A549 (cell line): ENCODE data around the gene DUSP2. TPM values are rescaled to one million over a fixed set of nuclear protein-coding genes. Genes with fewer than 3 reads are reported as not detected.

ENCODE experiments used
- ATAC-seq, 2 experiments: fragments of 200-7000 bp in 1 of 2; fragments of >200 bp in 1 of 2; cut with Nextera tagmentation in 1 of 2; cut with Tn5 transposase in 1 of 2; 3 replicates each; pipeline versions ENCODE4 v1.8.0 to v1.9.1; 2018 to 2020; ENCODE audit warnings: mild to moderate bottlenecking in 1 of 2, moderate library complexity in 1 of 2
- CTCF ChIA-PET: fragments of 300-600 bp; sonication (Branson Sonifier 250); formaldehyde crosslinking; extraction: SDS; loops from one replicate; lab custom pipeline; 2021; ENCODE audit warnings: antibody characterized with exemption, inconsistent platforms; lab: Yijun Ruan, JAX
- POLR2A ChIA-PET: fragments of 350-600 bp; formaldehyde crosslinking; extraction: SDS; loops from one replicate; lab custom pipeline; 2021; ENCODE audit warnings: antibody characterized with exemption, inconsistent platforms; lab: Yijun Ruan, JAX
- DNase-seq, 2 experiments: peaks; one replicate each; pipeline versions ENCODE4 v3.0.0 to v3.0.0-alpha.2; 2011 to 2016; ENCODE audit warnings: low read depth in 1 of 2, low spot score in 1 of 2
- FAIRE-seq: peaks from 2 replicates; lab custom pipeline; 2011; peaks lifted over from hg19 to GRCh38; lab: Jason Lieb, UNC
- H3K27ac ChIP-seq, 2 experiments: fragments of >200 bp; sonication (Bioruptor Twin); formaldehyde crosslinking; 3 replicates each; pipeline ENCODE4 v1.5.1; 2016 to 2017
- H3K4me1 ChIP-seq: fragments of >200 bp; sonication (Bioruptor Twin); formaldehyde crosslinking; 3 replicates; pipeline ENCODE4 v1.6.1; 2016
- H3K4me2 ChIP-seq: fragments of >200 bp; sonication (Bioruptor Twin); formaldehyde crosslinking; 3 replicates; pipeline ENCODE4 v1.6.1; 2016
- H3K4me3 ChIP-seq: fragments of >200 bp; sonication (Bioruptor Twin); formaldehyde crosslinking; 3 replicates; pipeline ENCODE4 v1.5.1; 2016
- H3K9me3 ChIP-seq: fragments of >200 bp; sonication (Bioruptor Twin); formaldehyde crosslinking; 3 replicates; pipeline ENCODE4 v1.6.1; 2016
- CBX8 ChIP-seq: fragments of 200-600 bp; sonication (generic); IDR thresholded peaks from 2 replicates; pipeline ENCODE4 v1.6.1; 2016
- CHD4 ChIP-seq: fragments of 200-600 bp; sonication (generic); IDR thresholded peaks from 2 replicates; pipeline ENCODE4 v1.6.1; 2016; ENCODE audit warnings: antibody characterized with exemption, mild to moderate bottlenecking, borderline replicate concordance
- E2F6 ChIP-seq: IDR thresholded peaks from 2 replicates; pipeline ENCODE4 v1.6.1; 2012; ENCODE audit warnings: low read depth, borderline replicate concordance
- EHF ChIP-seq: fragments of 250-450 bp; sonication (Bioruptor Pico); IDR thresholded peaks from 2 replicates; pipeline ENCODE4 v1.5.0; 2020; ENCODE audit warnings: mild to moderate bottlenecking
- EHMT2 ChIP-seq: fragments of 200-600 bp; sonication (generic); IDR thresholded peaks from 2 replicates; pipeline ENCODE4 v1.6.1; 2016; ENCODE audit warnings: antibody characterized with exemption, low read depth, mild to moderate bottlenecking, moderate library complexity
- EP300 ChIP-seq, 2 experiments: fragments of >200 bp; sonication (Bioruptor Twin); formaldehyde crosslinking; IDR thresholded peaks; 2 replicates in 1 of 2; 3 replicates in 1 of 2; pipeline ENCODE4 v1.6.1; 2016 to 2017
- FOSB ChIP-seq: fragments of 250-450 bp; sonication (Bioruptor Pico); IDR thresholded peaks from 2 replicates; pipeline ENCODE4 v1.5.0; 2020; ENCODE audit warnings: mild to moderate bottlenecking, moderate library complexity
- GATA3 ChIP-seq: IDR thresholded peaks from 2 replicates; pipeline ENCODE4 v1.6.1; 2012; ENCODE audit warnings: borderline replicate concordance
- HDAC2 ChIP-seq: fragments of 200-600 bp; sonication (generic); IDR thresholded peaks from 2 replicates; pipeline ENCODE4 v1.6.1; 2016
- HEYL ChIP-seq: fragments of 250-450 bp; sonication (Bioruptor Pico); IDR thresholded peaks from 2 replicates; pipeline ENCODE4 v1.8.0; 2021; ENCODE audit warnings: mild to moderate bottlenecking, moderate library complexity
- HOXA7 ChIP-seq: fragments of 250-450 bp; sonication (Bioruptor Pico); IDR thresholded peaks from 2 replicates; pipeline ENCODE4 v1.5.0; 2020; ENCODE audit warnings: mild to moderate bottlenecking, moderate library complexity
- HOXB13 ChIP-seq: fragments of 250-450 bp; sonication (Bioruptor Pico); IDR thresholded peaks from 2 replicates; pipeline ENCODE4 v1.5.0; 2020; ENCODE audit warnings: low read depth, mild to moderate bottlenecking, moderate library complexity
- JUNB ChIP-seq: fragments of >200 bp; sonication (Bioruptor Twin); formaldehyde crosslinking; IDR thresholded peaks from 2 replicates; pipeline ENCODE4 v1.6.1; 2016
- MYC ChIP-seq: IDR thresholded peaks from 2 replicates; pipeline ENCODE4 v1.6.1; 2012; ENCODE audit warnings: mild to moderate bottlenecking, inconsistent platforms, low read length, improper control_type of control experiment, borderline replicate concordance
- PHF8 ChIP-seq: fragments of 200-600 bp; sonication (generic); IDR thresholded peaks from 2 replicates; pipeline ENCODE4 v1.6.1; 2016; ENCODE audit warnings: low read depth, mild to moderate bottlenecking, antibody characterized with exemption, moderate library complexity, borderline replicate concordance
- POLR2AphosphoS2 ChIP-seq: conservative IDR thresholded peaks from 2 replicates; pipeline ENCODE4 v1.6.1; 2012; ENCODE audit warnings: low read length, improper control_type of control experiment, inconsistent platforms
- RAD21 ChIP-seq, 2 experiments: fragments of >200 bp in 1 of 2; sonication (Bioruptor Twin) in 1 of 2; formaldehyde crosslinking in 1 of 2; IDR thresholded peaks in 1 of 2; conservative IDR thresholded peaks in 1 of 2; 2 replicates in 1 of 2; 3 replicates in 1 of 2; pipeline ENCODE4 v1.6.1; 2012 to 2018; ENCODE audit warnings: inconsistent platforms in 1 of 2
- REST ChIP-seq: fragments of 200-600 bp; sonication (generic); IDR thresholded peaks from 2 replicates; pipeline ENCODE4 v1.6.1; 2016; ENCODE audit warnings: antibody characterized with exemption, mild to moderate bottlenecking, moderate library complexity
- RFX5 ChIP-seq: fragments of 450-650 bp; IDR thresholded peaks from 2 replicates; pipeline ENCODE4 v1.7.1; 2014; ENCODE audit warnings: antibody characterized with exemption, mild to moderate bottlenecking, moderate library complexity
- TFCP2L1 ChIP-seq: fragments of 250-450 bp; sonication (Bioruptor Pico); IDR thresholded peaks from 2 replicates; pipeline ENCODE4 v1.5.0; 2021; ENCODE audit warnings: mild to moderate bottlenecking
- WGBS: methylation state at CpG from one replicate; pipeline ENCODE4 v1.1.6; 2017; ENCODE audit errors: missing lambda C conversion rate; 5-methylcytosine and 5-hydroxymethylcytosine counted together
- polyA plus RNA-seq, 4 experiments: library from polyadenylated mRNA; depleted of rRNA in 3 of 4; stranded (reverse); fragments of >200 nt; fragmentation: RNase III in 1 of 4; extraction: RNeasy Plus Mini Kit Qiagen cat#74134 plus additional on column Dnase treatment in 1 of 4; gene quantifications; 2 replicates in 3 of 4; 3 replicates in 1 of 4; pipeline ENCODE4 v1.2.3, GENCODE V29; 2011 to 2017
- TF ChIP-seq, protein P1 (sequence below): fragments of 250-450 bp; sonication (Bioruptor Pico); IDR thresholded peaks from 2 replicates; pipeline ENCODE4 v1.5.0; 2021; ENCODE audit warnings: mild to moderate bottlenecking, moderate library complexity, borderline replicate concordance
- TF ChIP-seq, protein P2 (sequence below): IDR thresholded peaks from 2 replicates; pipeline ENCODE4 v1.6.1; 2012

Gene DUSP2
- polyA plus RNA-seq, 2 of the 4 experiments (the other 2 are of a cell fraction) = 0.26 to 0.27 TPM

DNA sequence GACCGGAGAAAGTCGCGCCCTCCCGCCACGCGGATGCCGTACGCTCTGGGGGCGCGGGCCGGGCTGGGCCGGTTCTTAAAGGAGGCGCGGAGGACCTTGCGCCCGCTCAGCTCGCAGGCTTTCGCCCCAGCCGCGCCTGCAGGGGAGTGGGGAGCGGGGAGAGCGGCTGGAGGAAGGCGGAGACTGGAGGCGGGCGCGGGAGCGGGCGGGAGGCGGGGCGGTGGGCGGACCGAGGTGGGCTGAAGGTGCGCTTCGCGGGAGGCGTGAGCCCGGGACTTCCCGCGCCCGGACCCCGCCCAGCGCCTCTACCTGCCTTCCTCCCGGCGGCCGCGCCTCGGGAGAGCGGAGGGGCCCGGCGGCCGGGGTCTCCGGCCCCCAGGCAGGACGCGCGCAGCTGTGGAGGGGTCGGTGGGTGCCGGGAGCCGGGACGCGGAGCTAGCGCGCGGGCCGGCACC is 28.8 kb downstream of the DUSP2 start, which contains the start of gene ADRA2B:
Gene ADRA2B, minus strand, starts transcription at position 148 of the 455 bp plus-strand sequence. CDS start 422 bp downstream, outside the sequence.
- FAIRE-seq (no peak), ATAC-seq (peak; percentile 52 to 60), DNase-seq (peak; percentile 46 to 48)
- WGBS = 33% methylated on average over 2 of the region's 64 CpGs
- ChIA-PET CTCF (interaction anchor here (0.6 to 9.6 kb wide), 43 partner anchors 11 to 432 kb away, joined by 3 to 126 read pairs (median 5); partner anchors contain the start of genes ANKRD36C, ASTL and STARD7), POLR2A (no interaction called here)
- H3K4me3 ChIP-seq = peak within 1 kb of the TSS; percentile 69
- H3K27ac ChIP-seq = peak within 1 kb of the TSS; percentile 56 to 78; a peak in 5 of 6 replicates
- H3K4me2 ChIP-seq = peak within 1 kb of the TSS; percentile 97
- H3K9me3 ChIP-seq = no peaks in the 10 kb centered on the region
- TF ChIP-seq POLR2AphosphoS2 = no peak
- TF ChIP-seq EHF (CRISPR knock-in tag) = no peak
- no peak for TF ChIP-seq JUNB
- TF ChIP-seq, protein P1, sequence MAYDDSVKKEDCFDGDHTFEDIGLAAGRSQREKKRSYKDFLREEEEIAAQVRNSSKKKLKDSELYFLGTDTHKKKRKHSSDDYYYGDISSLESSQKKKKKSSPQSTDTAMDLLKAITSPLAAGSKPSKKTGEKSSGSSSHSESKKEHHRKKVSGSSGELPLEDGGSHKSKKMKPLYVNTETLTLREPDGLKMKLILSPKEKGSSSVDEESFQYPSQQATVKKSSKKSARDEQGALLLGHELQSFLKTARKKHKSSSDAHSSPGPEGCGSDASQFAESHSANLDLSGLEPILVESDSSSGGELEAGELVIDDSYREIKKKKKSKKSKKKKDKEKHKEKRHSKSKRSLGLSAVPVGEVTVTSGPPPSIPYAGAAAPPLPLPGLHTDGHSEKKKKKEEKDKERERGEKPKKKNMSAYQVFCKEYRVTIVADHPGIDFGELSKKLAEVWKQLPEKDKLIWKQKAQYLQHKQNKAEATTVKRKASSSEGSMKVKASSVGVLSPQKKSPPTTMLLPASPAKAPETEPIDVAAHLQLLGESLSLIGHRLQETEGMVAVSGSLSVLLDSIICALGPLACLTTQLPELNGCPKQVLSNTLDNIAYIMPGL (CRISPR knock-in tag) = no peak
- no peak for TF ChIP-seq HOXA7
- no peak for TF ChIP-seq GATA3
- TF ChIP-seq HEYL (CRISPR knock-in tag) = no peak
- no peak for TF ChIP-seq HOXB13 (CRISPR knock-in tag)
- no peak for TF ChIP-seq RFX5
- TF ChIP-seq FOSB (CRISPR knock-in tag) = no peak
- no peak for TF ChIP-seq CHD4
- TF ChIP-seq EHMT2 = no peak
- TF ChIP-seq REST = no peak
- no peak for TF ChIP-seq E2F6
- no peak for TF ChIP-seq CBX8
- no peak for TF ChIP-seq PHF8
- H3K4me1 ChIP-seq = peaks cover 4% of the 10 kb centered on the region; the same call in 2 of the 3 replicates

- 83% methylated on average over 73 of the region's 77 CpGs for WGBS
- no peak for DNase-seq
- no peak for FAIRE-seq
- Histone ChIP-seq H3K4me3 (peak overlapping the region; percentile 69), H3K9me3 (no peaks in the 10 kb centered on the region), H3K27ac (peak overlapping the region; percentile 56 to 78; a peak in 4 of 6 replicates), H3K4me1 (peaks cover 4% of the 10 kb centered on the region; the same call in 2 of the 3 replicates), H3K4me2 (peak overlapping the region; percentile 97)
- CTCF ChIA-PET = interaction anchor here (0.8 to 9.6 kb wide), 18 partner anchors 12 to 395 kb away, joined by 3 to 126 read pairs (median 10); partner anchors contain the start of genes ANKRD36C and ASTL
- ATAC-seq = peak; percentile 1 to 4; a peak in 3 of 6 replicates
- POLR2A ChIA-PET = no interaction called here
- TF ChIP-seq RAD21 (conservative IDR thresholded peaks at IDR 0.05 in 1 of 2, IDR thresholded peaks at IDR 0.05 in 1 of 2) = no peak
- TF ChIP-seq, protein P2, sequence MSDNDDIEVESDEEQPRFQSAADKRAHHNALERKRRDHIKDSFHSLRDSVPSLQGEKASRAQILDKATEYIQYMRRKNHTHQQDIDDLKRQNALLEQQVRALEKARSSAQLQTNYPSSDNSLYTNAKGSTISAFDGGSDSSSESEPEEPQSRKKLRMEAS = no peak
- TF ChIP-seq REST = no peak
- no peak for TF ChIP-seq MYC
- no peak for TF ChIP-seq EP300 (IDR thresholded peaks at IDR 0.05)
- no peak for TF ChIP-seq HOXB13 (CRISPR knock-in tag)
- no peak for TF ChIP-seq TFCP2L1 (CRISPR knock-in tag)
- TF ChIP-seq HDAC2 = no peak
- TF ChIP-seq, protein P1 (CRISPR knock-in tag) = no peak
These were observed 29.4 kb downstream of the DUSP2 start for GRCh38 chr2:96115631-96116423.
